NCI-H526 (cell line): Measurements from ENCODE around the gene FGF5.
"Not testable (repeated sequence)": the region's sequence is repeated elsewhere in the genome, so short reads cannot be mapped to it uniquely, and the experiment has no call there.

Source experiments
- DNase-seq, 2 experiments: peaks; one replicate each; lab custom pipeline; 2025; lab: John Stamatoyannopoulos, UW

The FGF5 gene

DNA sequence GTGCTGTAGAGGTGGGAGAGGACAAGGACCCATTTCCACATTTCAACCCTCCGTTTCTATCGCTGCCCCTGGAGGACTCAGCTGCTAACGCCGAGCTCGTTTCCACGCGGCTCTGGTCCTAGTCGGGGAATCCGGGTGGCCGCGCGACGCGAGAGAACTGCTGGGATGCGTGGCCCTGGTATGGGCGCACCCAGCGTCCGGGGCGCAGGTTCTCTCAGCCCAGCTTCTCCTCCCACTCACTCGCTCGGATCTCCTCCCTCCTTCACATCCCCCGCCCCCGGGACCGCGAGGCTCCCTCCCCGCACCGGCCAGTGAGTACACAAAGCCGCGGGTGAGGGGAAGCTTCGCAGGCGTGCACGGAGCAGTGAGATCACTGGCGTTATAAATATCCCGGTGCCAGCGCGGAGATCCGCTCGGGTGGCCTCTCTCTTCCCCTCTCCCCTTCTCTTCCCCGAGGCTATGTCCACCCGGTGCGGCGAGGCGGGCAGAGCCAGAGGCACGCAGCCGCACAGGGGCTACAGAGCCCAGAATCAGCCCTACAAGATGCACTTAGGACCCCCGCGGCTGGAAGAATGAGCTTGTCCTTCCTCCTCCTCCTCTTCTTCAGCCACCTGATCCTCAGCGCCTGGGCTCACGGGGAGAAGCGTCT, at the start of gene FGF5:
TSS of gene FGF5 (plus strand) at position 412 of the 649 bp plus-strand sequence. CDS start at position 573, 161 bp downstream.
- DNase-seq: peak in 1 of 2 experiments; percentile 28

DNA sequence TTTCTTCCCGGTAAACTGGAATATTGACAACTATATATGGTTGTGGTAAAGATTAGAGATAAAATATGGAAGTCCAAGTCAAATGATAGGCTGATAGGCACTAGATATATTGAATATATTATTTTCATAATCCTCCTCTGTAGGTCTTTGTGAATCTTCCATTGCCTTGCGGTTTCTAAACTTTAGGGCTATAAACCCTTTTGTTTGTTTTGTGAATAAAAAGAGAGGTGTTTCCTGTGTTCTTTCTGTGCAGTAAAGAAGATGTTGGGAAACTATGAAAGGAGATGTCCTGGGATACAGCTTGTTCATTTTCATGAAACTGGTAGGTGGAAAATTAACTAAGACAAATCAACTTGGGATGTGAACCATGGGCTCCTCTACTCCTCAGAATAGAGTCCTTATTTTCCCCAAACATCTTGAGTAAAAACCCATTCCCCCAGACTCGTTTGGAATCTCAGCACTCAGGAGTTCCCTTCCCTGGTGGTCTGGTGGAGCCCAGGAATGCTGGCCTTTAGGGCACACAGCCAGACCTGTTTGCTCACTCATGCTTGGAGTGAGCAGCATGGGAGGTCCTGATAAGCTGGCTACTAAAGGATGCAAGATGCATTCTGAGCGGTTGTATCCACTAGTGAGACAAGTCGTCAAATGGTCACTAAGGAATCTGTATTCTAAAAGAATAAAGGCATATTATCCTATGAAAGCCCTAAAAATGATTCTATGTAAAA, 47.0 kb upstream of the FGF5 start:
- no peak for DNase-seq

DNA sequence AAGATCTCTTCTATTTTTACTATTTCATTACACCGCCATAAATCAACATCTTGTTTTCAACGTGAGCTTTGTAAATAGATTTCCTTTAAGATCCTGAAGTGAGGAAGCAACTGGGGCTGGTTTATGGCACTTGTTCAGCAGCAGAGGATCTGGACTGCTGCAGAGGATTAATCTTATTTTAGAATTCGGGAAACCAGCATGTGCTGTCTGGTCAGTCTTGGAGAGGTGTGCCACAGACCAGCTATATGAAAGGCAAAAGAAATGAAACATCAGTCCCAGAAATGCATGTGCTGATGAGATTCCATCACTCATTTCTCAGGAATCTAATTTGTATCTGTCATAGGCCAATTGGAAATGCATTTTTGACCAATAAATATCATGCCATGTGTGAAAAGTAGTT, 45.8 kb upstream of the FGF5 start:
- no peak for DNase-seq

- no peak for DNase-seq
Measured at GRCh38 chr4:80221161-80221560, 45.3 kb upstream of the FGF5 start.

DNA sequence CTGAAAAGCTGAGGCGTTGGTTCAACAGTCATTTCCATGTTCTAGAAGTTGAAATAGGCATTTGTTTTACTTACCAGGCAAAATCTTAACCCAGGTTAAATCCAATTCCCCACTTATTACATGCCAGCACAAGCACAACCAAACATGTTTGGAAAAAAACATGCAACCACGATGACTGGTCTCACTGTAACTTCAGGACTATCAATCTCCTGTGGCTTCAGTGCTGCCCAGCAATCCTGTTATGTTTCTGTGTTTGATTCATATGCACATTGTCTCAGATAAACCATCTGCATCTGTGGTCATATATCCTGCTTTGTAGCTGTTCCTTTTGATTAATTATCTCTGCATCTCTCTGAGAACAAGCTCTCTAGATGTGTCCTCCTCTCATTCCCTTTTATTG, 40.9 kb upstream of the FGF5 start:
- DNase-seq: no peak

GRCh38 chr4:80226094-80226493, 40.4 kb upstream of the FGF5 start:
- no peak for DNase-seq

DNA sequence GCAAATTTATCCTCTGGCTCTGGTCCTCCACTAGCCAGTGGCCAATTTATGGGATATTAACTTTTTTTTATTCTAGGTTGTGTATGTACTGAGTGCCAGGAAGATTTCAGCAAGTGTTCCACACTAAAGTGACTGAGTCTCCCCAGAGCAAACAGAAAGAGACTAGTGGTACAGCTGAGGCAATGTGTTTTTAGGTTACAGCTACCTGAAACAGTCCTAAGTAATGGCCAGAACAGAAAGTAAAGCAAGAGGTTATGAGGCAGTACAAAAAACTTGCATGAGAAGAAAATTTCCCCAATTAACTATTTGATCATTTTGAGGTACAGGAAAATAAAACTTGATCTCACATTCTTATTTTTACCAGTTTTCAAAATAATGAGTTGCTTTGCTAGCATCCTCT, 38.0 kb upstream of the FGF5 start:
- DNase-seq: no peak

DNA sequence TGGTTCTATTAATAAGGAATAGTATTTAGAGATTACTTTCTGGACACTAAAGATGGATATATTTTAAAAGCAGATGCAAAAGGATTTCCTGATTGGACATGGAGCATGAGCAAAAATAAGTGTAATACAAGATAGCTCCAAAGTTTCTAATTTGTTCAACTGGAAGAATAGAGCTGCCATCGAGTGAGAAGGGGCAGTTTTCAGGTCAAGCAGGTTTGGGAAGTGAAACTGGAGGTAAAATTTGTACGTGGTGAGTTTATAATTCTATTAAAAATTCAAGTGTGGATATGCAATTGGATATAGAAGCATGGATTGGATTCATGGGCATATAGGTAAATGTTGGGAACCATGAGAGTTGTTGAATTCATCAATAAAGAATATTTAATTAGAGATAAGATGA, 37.3 kb upstream of the FGF5 start:
- no peak for DNase-seq

DNA sequence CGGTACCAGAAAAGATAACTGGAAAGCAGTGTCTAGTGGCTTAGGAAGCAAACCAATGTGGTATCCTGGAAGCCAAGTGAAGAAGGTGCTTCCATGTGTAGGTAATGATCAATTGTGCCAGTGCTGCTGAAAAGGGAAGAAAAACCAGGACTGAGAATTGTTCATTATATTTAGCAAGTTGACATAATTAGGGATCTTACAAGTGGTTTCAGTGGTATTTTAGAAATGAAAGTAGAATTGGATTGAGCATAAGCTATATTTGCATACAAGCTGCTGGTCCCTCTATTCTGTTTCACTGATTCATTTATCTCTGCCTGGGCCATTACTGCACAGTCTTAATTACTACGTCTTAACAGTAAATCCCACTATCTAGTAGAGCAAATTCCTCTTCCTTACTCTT, 36.9 kb upstream of the FGF5 start:
- no peak for DNase-seq

DNA sequence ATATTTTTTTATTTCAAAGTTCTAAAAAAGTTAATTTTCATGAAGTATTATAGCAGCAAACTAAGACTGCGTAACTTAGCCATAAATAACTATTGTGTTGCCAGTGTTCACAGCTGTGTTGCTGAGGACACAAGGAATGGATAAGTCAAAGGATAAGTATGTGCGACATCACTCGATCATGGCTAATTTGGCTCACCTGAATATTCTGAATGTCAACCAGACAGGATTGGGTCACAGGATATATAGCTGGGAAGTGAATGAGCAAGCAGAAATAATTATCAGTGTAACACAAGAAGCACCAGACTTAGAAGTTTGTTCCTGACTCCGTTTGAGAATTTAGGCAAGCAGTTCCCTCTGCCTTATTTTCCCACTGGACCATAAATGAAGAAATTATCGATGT, 35.3 kb upstream of the FGF5 start:
- no peak for DNase-seq

DNA sequence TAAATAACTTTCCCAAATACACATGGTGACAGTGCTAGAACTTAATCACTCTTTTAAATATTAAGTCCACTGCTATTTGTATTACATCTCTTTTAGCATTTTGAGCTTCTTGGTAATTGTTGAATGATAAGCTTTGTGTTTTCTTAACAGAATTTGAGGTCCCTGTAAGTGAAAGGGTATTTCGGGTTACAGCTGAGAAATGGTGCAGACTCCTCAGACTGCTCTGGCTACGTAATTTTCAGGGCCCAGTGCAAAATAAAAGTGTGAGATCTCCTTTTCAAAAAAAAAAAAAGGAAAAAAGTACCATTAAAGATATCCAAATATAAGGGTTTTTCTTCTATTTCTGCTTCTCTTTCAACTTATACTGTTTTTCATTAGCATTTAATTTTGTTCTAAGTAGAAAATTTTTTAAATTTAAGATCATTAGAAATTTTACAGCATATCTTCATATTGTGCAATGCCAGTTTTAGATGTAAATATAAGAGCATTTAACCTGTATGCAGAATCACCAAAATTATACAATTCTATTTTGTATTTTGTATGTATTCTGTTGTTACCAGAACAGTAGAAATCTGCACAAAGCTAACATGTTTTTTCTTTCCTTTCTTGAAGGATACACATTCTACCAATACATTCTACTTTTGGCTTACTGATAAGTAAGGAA, 33.6 kb upstream of the FGF5 start:
- no peak for DNase-seq

DNA sequence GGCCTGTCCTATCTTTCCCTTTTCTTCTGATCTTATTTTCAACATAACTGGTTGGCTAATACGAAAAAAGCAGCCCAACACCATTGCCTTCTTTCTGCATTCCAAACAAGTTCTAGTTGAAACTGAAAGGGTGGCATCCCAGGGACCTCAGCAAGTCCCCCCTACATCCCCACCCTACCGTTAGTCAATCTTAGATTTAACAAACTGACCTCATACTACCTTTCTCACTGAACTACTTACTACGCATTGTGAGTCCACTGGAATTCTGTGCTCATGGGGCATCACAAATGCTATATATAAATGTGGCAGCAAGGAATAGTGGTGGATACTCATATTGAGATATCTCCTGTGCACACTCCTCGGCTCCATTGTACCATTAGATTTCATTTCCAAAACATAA, 33.1 kb upstream of the FGF5 start:
- DNase-seq: no peak

GRCh38 chr4:80235451-80235850, 31.0 kb upstream of the FGF5 start:
- no peak for DNase-seq

- no peak for DNase-seq
Measured at GRCh38 chr4:80237992-80238391, 28.5 kb upstream of the FGF5 start.

- no peak for DNase-seq
Measured at GRCh38 chr4:80239480-80240150, 26.8 kb upstream of the FGF5 start.

GRCh38 chr4:80240976-80241375, 25.5 kb upstream of the FGF5 start:
- no peak for DNase-seq

DNA sequence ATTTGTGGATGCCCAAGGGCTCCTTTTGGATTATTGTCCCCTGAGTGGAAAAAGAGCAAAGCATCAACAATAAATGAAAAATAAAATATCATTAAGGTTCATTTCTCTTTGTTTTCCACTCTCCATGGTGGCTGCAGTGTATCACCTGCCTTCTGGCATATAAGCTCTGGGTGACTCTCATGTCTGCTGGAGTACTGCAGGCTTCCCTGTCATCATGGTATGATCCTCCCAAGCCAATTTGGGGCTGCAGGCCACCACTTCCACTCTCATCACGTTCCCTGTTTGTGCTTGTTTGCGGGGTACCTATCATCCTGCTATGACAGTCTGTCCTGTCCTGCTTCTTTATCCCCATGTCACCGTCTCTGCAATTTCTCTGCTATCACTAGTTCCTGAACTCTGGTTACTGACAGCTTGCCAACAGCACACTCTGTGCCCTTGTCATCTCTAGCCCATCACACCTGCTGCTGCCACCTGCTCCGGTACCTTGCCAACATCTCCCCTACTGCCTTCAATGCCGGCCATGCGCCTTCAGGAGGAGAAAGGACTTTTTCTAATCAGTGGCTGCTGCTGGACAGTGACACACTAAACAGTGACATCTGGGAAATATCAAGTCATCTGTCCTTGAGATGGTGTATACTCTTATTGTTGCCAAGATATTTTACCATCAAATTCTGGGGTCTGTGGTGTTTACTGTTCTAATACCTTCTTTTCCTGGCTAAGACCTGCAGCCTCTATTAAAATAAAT, 23.0 kb upstream of the FGF5 start:
- no peak for DNase-seq

DNA sequence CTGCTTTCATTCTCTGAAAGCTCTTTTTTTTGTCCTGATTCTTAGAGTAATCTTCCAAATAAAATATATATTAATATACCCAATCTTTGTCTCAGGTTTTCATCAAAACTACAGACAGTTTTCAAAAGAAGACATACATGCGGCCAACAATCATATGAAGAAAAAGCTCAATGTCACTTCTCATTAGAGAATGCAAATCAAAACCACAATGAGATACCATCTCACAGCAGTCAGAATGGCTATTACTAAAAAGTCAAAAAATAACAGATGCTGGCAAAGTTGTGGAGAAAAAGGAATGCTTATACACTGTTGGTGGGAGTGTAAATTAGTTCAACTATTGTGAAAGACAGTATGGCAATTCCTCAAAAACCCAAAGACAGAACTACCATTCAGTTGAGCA, 19.0 kb upstream of the FGF5 start:
- DNase-seq: not testable (repeated sequence)

- DNase-seq: no peak
Measured at GRCh38 chr4:80249144-80249543, 17.3 kb upstream of the FGF5 start.

DNA sequence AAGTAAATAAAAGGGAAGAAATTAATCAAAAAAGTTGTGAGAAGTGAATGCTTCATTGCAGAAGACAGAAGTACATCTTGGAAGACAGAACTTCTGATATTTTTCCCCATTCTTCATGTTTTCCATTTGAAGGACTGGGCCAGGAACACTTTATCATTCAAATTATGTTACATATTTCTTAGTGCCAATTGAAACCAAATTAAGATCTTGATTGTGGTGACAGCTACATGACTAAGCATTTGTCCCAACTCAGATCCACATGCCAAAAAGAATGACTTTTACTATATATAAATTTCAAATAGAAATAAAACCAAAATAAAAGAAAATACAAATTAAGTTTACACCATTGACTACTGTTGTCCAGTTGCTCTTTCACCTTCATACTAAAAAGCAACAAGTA, 14.0 kb upstream of the FGF5 start:
- DNase-seq: no peak

- no peak for DNase-seq
Measured at GRCh38 chr4:80252953-80253352, 13.5 kb upstream of the FGF5 start.

DNA sequence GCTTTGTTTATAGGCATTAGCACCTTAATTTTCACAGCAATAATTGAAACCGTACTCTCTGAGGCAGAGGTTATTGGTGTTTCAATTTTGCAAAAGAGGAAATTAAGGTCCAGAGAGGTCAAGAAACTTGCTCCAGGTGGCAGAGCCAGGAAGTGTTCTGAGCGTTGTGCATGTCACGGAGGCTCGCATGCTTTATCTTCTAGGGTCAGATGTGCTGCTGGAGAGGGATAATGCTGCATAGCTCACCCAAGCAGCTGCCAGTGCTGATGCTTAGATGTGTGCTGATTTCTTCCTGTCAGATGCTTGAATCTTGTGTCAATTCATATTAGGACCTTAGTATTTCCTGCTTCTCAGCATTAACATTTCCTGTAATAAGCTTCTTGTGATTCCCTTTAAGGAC, 13.0 kb upstream of the FGF5 start:
- DNase-seq: no peak
